HG03196 (cell line): ENCODE data around the gene CSNK1E.
"Not testable (repeated sequence)": the region's sequence is repeated elsewhere in the genome, so short reads cannot be mapped to it uniquely, and the experiment has no call there.

Experiments used
- ATAC-seq: cut with Tn5 transposase; IDR thresholded peaks from one replicate; pipeline ENCODE4 v1.9.1; 2021; ENCODE audit not compliant: unreplicated experiment

CSNK1E gene

DNA sequence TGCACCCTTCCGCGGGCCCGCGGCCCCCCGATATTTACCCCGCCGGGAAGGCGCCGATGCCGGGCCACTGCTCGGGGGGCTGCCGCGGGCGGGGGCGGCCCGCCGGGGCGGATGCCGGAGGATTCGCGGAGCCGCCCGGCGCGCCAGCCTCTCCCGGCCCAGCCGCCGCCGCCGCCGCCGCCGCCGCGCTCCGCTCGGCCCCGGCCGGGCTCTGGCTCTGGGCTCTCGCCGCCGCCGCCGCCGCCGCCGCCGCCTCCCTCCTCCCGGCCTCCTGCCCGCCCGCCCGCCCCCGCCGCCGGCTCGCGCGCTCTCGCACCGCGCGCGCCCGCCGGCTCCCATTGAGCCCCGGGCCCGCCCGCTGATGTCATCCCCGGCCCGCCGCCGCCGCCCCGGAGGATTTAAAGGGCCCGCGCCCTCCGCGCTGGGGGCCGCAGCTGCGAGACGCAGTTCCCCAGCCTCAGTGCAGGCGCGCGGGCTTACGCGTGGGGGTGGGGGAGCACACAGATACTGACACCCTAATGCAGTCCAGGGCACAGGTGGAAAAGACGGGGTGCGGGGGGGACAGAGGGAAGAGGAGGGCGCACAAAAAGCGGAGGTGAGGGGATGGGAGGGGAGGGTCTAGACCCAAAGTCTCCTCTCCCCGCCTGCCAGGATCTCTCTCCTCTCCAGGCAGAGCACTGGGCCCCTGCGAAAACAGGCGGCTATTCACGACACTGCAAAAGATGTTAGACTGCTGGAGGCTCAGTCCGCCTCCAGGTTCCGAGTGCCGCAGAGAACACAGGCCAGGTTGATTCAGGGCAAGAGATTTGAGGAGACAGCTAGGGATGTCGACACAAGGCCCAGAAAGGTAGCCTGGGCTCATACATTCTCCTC lies at the start of gene CSNK1E:
CSNK1E (minus strand) TSS at position 312 of the 873 bp plus-strand sequence. CDS start 3,276 bp downstream, outside the sequence.
- ATAC-seq = no peak

GRCh38 chr22:38365829-38366228 lies 48.6 kb upstream of the CSNK1E start:
- not testable (repeated sequence) for ATAC-seq

- not testable (repeated sequence) for ATAC-seq
Measured at GRCh38 chr22:38365174-38365573, 47.9 kb upstream of the CSNK1E start.

GRCh38 chr22:38360560-38360959 lies 43.3 kb upstream of the CSNK1E start:
- not testable (repeated sequence) for ATAC-seq

- ATAC-seq = not testable (repeated sequence)
Measured at GRCh38 chr22:38359817-38360216, 42.6 kb upstream of the CSNK1E start.

GRCh38 chr22:38357971-38358370 lies 40.7 kb upstream of the CSNK1E start:
- ATAC-seq = not testable (repeated sequence)

DNA sequence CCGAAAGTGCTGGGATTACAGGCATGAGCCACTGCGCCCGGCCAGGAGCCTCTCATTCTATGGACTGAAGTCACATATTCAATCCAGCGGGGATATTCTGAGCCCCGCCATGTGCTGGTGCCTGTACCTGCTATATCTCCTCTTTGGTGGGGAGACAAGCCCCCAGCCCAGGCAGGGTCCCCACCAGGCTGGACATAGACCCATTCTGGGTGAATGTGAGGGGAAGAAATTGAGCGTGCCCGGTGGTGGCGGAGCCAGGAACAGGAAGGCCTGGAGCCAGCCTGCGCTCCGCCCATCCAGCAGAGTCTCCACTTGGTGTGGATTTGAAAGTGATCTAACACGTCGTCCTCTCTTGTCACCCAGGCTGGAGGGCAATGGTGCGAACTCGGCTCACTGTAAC lies 38.0 kb upstream of the CSNK1E start:
- no peak for ATAC-seq

GRCh38 chr22:38353701-38354100 lies 36.5 kb upstream of the CSNK1E start:
- no peak for ATAC-seq

DNA sequence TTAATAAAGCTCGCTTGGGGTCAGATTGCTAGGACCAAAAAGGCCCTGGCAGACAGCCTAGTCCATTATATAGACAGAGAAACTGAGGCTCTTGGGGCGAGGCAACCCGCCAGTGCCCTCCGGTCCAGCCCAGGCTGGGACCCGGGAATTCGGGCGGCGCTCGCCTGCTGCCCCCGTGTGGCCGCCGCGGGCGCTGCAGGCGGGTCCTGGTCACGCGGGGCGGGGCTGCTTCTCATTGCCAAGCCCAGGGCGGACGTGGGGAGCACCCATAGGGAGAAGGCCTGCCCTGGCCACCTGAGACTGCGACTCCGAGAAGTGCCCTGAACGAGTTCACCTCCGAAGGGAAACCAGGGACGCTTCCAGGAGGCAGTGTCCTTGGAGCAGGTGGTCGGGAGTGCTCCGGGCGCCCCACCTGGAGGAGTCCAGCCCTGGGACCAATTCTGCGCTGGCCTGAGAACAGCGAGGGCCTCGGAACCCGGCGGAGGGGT lies 36.0 kb upstream of the CSNK1E start:
- ATAC-seq = no peak

DNA sequence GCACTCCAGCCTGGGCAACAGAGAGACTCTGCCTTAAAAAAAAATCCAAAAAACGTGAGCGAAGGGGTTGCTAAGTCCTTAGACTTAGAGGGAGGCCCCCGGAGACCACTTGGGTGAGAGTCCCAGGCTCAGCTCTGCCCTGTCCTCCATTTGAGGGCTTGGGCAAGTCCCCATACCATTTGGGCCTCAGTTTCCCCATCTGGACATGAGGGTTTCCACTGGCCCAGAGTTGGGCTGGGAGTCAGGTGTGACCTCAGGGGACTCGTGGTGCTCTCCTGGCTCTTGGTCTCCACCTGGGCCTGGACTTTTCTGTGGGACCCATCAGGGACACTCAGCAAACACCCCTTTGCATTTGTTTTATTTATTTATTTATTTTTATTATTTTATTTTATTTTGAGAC lies 35.2 kb upstream of the CSNK1E start:
- no peak for ATAC-seq

- ATAC-seq = no peak
Measured at GRCh38 chr22:38350444-38351359, 33.5 kb upstream of the CSNK1E start.

- ATAC-seq = no peak
Measured at GRCh38 chr22:38348751-38349496, 31.7 kb upstream of the CSNK1E start.

DNA sequence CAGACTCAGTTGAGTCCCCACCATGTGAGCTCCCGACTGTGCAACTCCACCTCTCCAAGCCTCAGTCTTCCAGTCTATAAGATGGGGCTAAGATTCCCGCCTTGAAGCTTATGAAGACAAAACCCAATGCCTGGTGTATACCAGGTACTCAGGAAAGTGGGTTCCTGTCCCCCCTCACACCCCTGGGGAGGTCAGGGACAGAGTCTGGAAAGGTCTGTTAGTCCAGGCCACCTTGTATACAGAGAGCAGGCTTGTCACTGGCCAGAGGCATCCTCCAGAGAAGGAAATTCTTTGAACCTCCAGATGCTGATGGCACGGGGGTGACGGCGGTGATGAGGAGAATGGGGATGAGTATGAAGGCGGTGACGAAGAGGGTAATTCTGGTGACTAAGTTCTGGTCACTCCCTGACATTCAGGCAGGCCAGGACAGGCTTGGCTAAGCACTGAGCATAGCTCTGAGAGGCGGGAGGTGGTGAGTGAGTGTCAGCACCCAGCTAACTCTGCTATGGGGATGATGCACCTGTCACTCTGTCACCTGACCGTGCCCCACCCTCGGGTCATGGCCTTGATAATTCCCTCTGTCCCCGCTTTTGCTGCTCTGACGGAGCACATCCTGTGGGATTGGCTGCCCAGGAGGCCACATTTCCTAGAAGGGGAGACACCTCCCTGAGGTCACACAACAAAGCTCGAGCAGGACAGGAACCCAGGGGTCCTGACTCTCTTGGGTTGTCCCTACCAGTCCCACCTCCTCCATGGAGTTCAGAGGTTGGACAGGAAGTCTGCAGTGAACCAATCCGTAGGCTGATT lies 30.9 kb upstream of the CSNK1E start:
- ATAC-seq = no peak

DNA sequence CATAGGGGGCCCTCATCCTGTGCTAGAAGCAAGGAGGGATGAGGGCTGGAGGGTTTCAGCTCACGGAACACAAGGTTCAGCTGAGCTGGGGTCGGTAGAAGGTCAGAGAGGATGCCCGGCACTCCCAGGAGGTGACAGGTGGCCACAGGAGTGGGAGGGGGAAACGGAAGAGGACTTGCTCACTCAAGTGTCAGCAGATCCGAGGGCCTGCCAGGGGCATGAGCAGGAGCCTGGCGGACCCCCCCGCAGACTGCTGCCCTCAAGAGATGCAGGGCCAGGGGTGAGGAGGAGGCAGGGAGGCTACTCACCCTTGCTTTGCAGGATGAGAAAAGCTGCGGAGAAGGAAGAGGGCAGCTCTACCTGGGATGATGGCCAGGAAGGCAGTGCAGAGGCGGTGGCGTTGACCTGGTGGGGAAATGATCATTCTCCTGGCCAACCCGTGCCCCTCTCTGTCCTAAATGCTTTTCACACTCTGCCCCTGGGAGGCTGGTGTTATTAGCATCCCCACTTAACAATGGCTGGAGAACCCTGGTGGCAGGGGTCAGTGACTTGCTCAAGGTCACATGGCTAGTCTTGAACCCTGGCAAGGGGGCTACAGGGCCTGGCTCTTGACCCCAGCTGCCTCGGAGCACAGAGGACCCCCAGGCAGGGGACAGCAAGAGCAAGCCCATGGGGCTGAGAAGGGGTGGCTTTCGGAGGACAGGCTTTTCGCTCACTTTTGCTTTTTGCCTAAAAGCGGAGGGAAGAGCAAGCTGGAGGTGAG lies 30.1 kb upstream of the CSNK1E start:
- no peak for ATAC-seq

GRCh38 chr22:38346506-38346905 lies 29.3 kb upstream of the CSNK1E start:
- ATAC-seq = no peak

- ATAC-seq = no peak
Measured at GRCh38 chr22:38345782-38346181, 28.5 kb upstream of the CSNK1E start.

DNA sequence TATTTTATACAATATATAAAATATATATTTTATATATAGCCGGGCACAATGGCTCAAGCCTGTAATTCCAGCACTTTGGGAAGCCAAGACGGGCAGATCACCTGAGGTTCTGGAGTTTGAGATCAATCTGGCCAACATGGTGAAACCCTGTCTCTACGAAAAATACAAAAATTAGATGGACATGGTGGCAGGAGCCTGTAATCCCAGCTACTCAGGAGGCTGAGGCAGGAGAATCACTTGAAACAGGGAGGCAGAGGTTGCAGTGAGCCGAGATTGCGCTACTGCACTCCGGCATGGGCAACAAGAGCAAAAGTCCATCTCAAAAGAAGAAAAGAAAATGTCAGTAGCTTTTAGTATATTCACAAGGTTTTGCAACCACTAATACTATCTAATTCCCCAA lies 22.7 kb upstream of the CSNK1E start:
- ATAC-seq = not testable (repeated sequence)

- no peak for ATAC-seq
Measured at GRCh38 chr22:38338772-38339379, 21.6 kb upstream of the CSNK1E start.

- no peak for ATAC-seq
Measured at GRCh38 chr22:38336699-38337098, 19.5 kb upstream of the CSNK1E start.
